ENCODE results near the gene AMH.

DNA sequence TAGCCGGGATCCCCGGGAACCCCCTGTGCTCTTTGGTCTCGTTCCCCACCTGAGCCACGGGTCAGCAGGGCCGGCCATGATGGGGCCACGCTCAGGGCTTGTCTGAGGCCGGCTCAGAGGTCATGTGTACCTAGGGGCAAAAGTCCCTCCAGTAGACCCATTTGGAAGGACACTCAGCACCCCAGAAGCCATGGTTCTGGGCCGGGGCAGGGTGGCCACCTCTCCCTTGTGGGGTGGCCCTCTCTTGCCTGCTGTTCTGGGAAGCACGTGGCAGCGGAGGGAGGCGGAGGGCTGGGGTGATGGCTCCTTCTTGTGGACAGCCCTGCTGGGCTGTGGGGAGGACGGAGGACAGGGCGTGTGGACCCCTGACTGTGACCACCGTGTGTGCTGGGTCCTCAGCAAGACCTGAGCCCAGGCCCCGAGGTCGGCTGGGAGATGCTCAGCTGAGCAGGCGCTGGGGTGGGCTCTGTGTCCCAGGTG is 39.3 kb downstream of the AMH start:
- TF ChIP-seq POLR2A (IDR thresholded peaks at IDR 0.05; ENCODE audit: low read length) (no peak), JUNB (IDR thresholded peaks at IDR 0.05) (no peak), MAFK (IDR thresholded peaks at IDR 0.05; ENCODE audit: partially characterized antibody) (no peak)
- TF ChIP-seq, protein P1, sequence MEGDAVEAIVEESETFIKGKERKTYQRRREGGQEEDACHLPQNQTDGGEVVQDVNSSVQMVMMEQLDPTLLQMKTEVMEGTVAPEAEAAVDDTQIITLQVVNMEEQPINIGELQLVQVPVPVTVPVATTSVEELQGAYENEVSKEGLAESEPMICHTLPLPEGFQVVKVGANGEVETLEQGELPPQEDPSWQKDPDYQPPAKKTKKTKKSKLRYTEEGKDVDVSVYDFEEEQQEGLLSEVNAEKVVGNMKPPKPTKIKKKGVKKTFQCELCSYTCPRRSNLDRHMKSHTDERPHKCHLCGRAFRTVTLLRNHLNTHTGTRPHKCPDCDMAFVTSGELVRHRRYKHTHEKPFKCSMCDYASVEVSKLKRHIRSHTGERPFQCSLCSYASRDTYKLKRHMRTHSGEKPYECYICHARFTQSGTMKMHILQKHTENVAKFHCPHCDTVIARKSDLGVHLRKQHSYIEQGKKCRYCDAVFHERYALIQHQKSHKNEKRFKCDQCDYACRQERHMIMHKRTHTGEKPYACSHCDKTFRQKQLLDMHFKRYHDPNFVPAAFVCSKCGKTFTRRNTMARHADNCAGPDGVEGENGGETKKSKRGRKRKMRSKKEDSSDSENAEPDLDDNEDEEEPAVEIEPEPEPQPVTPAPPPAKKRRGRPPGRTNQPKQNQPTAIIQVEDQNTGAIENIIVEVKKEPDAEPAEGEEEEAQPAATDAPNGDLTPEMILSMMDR (IDR thresholded peaks at IDR 0.05): no peak
- TF ChIP-seq, protein P2, sequence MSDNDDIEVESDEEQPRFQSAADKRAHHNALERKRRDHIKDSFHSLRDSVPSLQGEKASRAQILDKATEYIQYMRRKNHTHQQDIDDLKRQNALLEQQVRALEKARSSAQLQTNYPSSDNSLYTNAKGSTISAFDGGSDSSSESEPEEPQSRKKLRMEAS (IDR thresholded peaks at IDR 0.05): no peak

Data from A549 (cell line).